Measurements from ENCODE around the gene PRKN.

The PRKN gene

DNA sequence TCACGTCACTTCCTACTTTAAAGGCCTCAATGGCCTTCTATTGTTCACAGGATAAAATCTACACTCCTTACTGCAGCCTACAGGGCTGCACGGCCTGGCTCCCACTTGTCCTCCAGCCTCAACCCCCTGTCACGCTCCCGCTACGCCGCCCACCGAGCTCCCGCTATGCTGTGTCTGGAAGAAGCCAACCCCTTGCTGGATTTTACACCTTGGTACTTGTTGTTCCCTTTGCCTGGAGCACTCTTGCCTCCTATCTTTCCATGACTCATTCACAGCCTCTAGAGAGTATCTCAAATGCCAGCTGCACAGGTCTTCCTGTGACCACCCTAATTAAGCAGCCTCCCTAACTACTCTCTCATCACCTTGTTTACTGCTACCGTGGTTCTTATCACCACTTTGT is 259.9 kb downstream of the PRKN start:
- H3K36me3 ChIP-seq (ENCODE audit: control insufficient read depth, insufficient read depth, low read length), result no peaks in the 10 kb centered on the region
- H3K27me3 ChIP-seq (replicated peaks; ENCODE audit: control insufficient read depth, insufficient read depth, low read length, poor library complexity, severe bottlenecking), result no peaks in the 10 kb centered on the region
- no peak overlapping the region for H3K4me3 ChIP-seq (ENCODE audit: insufficient read depth, low read depth, low read length, poor library complexity, severe bottlenecking)
- H3K4me1 ChIP-seq (ENCODE audit: control insufficient read depth, insufficient read depth, low read length, poor library complexity, severe bottlenecking), result no peaks in the 10 kb centered on the region
- no peak overlapping the region for H3K27ac ChIP-seq (ENCODE audit: insufficient read depth, low read length, poor library complexity, severe bottlenecking)
- no peaks in the 10 kb centered on the region for H3K9me3 ChIP-seq (ENCODE audit: control insufficient read depth, low read length)
- DNase-seq, result no peak

DNA sequence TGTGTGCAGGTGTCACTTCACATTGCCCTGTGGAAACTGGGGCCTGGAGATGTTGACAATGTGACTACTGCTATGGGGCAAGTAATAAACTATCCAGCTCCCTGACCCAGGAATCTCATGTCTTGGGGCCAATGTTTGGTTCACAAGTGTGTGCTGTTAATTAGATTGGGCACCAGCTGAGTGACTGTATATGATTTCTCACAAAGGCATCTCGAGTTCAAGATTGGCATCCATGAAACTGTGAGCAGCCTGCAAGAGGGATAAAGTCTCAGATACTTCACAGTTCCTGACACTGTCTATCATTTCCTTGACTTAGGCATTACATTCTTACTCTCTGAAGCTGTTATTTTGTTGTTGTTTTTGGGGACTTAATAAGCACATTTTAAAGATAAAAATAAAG is 264.0 kb downstream of the PRKN start:
- H3K27me3 ChIP-seq (replicated peaks; ENCODE audit: control insufficient read depth, insufficient read depth, low read length, poor library complexity, severe bottlenecking), result no peaks in the 10 kb centered on the region
- H3K4me3 ChIP-seq (ENCODE audit: insufficient read depth, low read depth, low read length, poor library complexity, severe bottlenecking), result no peak overlapping the region
- H3K4me1 ChIP-seq (ENCODE audit: control insufficient read depth, insufficient read depth, low read length, poor library complexity, severe bottlenecking), result no peaks in the 10 kb centered on the region
- DNase-seq, result no peak
- no peaks in the 10 kb centered on the region for H3K36me3 ChIP-seq (ENCODE audit: control insufficient read depth, insufficient read depth, low read length)
- H3K27ac ChIP-seq (ENCODE audit: insufficient read depth, low read length, poor library complexity, severe bottlenecking), result no peak overlapping the region
- H3K9me3 ChIP-seq (ENCODE audit: control insufficient read depth, low read length), result peaks cover 4% of the 10 kb centered on the region

DNA sequence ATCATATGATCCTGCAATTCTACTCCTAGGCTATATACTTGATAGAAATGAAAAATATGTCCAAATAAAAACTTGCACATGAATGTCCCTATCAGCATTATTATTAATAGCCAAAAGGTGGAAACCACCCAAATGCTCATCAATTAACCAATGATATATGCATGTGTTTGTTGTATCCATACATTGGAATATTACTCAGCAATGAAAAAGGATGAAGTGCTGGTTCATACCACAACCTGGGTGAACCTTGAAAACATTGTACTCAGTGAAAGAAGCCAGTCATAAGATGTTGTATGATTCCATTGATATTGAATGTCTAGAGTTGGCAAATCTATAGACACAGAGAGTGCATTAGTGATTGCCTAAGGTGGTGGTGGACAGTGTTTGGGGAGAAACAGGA is 267.6 kb downstream of the PRKN start:
- DNase-seq, result no peak
- H3K4me1 ChIP-seq (ENCODE audit: control insufficient read depth, insufficient read depth, low read length, poor library complexity, severe bottlenecking), result no peaks in the 10 kb centered on the region
- H3K27me3 ChIP-seq (replicated peaks; ENCODE audit: control insufficient read depth, insufficient read depth, low read length, poor library complexity, severe bottlenecking), result no peaks in the 10 kb centered on the region
- no peak overlapping the region for H3K4me3 ChIP-seq (ENCODE audit: insufficient read depth, low read depth, low read length, poor library complexity, severe bottlenecking)
- peaks cover 4% of the 10 kb centered on the region for H3K9me3 ChIP-seq (ENCODE audit: control insufficient read depth, low read length)
- no peak overlapping the region for H3K27ac ChIP-seq (ENCODE audit: insufficient read depth, low read length, poor library complexity, severe bottlenecking)
- H3K36me3 ChIP-seq (ENCODE audit: control insufficient read depth, insufficient read depth, low read length), result no peaks in the 10 kb centered on the region

DNA sequence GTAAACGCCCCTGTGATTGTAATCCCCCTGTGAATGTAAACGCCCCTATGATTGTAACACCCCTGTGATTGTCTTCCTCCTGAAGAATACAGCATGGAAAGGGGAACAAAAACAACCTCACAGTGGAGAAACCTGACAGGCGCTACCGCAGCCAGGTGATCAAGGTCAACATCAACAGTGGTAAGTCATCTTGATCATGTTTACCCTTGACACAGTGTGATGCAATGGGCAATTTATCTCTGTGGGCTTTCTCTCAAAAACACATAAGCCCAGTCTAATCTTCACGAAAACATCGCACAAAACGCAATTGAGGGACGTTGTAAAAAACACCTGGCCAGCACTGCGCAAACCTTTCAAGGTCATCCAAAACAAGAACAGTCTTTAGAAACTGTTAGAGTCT is 277.2 kb downstream of the PRKN start:
- no peak overlapping the region for H3K4me3 ChIP-seq (ENCODE audit: insufficient read depth, low read depth, low read length, poor library complexity, severe bottlenecking)
- no peak overlapping the region for H3K27ac ChIP-seq (ENCODE audit: insufficient read depth, low read length, poor library complexity, severe bottlenecking)
- H3K9me3 ChIP-seq (ENCODE audit: control insufficient read depth, low read length), result no peaks in the 10 kb centered on the region
- H3K4me1 ChIP-seq (ENCODE audit: control insufficient read depth, insufficient read depth, low read length, poor library complexity, severe bottlenecking), result no peaks in the 10 kb centered on the region
- H3K36me3 ChIP-seq (ENCODE audit: control insufficient read depth, insufficient read depth, low read length), result no peaks in the 10 kb centered on the region
- H3K27me3 ChIP-seq (replicated peaks; ENCODE audit: control insufficient read depth, insufficient read depth, low read length, poor library complexity, severe bottlenecking), result no peaks in the 10 kb centered on the region
- DNase-seq, result no peak

DNA sequence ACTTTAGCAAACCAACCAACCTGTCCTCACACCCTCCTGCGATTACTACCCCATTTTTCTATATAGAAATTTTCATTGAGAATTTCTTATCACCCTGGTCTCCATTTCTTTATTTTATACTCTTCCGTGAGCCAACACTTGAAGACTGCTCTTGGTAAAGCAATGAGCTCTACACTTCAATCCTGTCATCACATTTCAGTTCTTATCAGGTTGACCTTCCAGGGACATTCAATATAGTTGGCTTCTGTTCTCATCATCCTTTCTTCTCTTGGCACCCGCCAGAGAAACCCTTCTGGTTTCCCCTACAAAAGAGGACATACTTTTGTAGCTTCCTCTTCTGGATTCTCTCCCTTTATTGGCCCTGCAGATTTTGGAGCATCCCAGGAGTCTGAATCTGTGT is 279.3 kb downstream of the PRKN start:
- Histone ChIP-seq H3K4me3 (ENCODE audit: insufficient read depth, low read depth, low read length, poor library complexity, severe bottlenecking) (no peak overlapping the region), H3K27me3 (replicated peaks; ENCODE audit: control insufficient read depth, insufficient read depth, low read length, poor library complexity, severe bottlenecking) (no peaks in the 10 kb centered on the region), H3K27ac (ENCODE audit: insufficient read depth, low read length, poor library complexity, severe bottlenecking) (no peak overlapping the region), H3K36me3 (ENCODE audit: control insufficient read depth, insufficient read depth, low read length) (no peaks in the 10 kb centered on the region), H3K9me3 (ENCODE audit: control insufficient read depth, low read length) (no peaks in the 10 kb centered on the region), H3K4me1 (ENCODE audit: control insufficient read depth, insufficient read depth, low read length, poor library complexity, severe bottlenecking) (no peaks in the 10 kb centered on the region)
- no peak for DNase-seq

DNA sequence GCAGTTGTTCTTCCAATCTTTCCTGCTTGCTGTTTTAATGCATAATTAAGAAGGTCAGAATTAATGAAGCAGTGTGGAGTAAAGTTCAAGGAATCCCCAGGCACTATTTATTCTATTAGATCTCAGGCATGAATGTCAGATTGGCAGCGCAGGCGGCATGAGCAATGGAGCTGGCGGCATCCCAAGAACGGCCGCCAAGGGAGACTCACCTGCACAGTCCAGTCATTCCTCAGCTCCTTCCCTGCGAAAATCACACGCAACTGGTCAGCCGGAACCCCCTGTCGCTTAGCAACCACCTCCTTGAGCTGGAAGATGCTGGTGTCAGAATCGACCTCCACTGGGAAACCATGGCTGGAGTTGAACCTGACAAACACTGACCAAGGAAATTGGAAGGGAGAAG is 284.5 kb downstream of the PRKN start:
- Histone ChIP-seq H3K27me3 (replicated peaks; ENCODE audit: control insufficient read depth, insufficient read depth, low read length, poor library complexity, severe bottlenecking) (no peaks in the 10 kb centered on the region), H3K36me3 (ENCODE audit: control insufficient read depth, insufficient read depth, low read length) (no peaks in the 10 kb centered on the region), H3K4me1 (ENCODE audit: control insufficient read depth, insufficient read depth, low read length, poor library complexity, severe bottlenecking) (no peaks in the 10 kb centered on the region), H3K27ac (ENCODE audit: insufficient read depth, low read length, poor library complexity, severe bottlenecking) (no peak overlapping the region), H3K9me3 (ENCODE audit: control insufficient read depth, low read length) (no peaks in the 10 kb centered on the region), H3K4me3 (ENCODE audit: insufficient read depth, low read depth, low read length, poor library complexity, severe bottlenecking) (no peak overlapping the region)
- no peak for DNase-seq

DNA sequence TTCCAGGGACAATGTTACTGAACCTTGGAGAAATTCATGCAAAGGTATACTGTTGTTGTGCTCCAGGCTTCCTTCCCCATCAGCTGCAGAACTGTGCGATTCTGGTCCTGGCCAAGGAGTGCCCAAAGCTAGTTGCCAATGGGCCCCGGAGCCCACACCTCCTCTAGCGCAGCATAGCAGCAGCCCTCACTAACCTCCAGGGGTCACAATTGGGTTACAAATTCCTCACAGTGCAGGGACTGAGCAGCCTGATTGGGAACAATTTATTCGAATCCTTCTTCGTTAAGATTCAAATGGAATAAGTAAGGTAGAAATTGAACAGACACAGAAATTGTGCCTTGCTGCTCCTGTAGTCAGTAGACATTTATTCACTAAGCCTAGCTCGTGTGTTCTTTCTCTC is 284.9 kb downstream of the PRKN start:
- Histone ChIP-seq H3K9me3 (ENCODE audit: control insufficient read depth, low read length) (no peaks in the 10 kb centered on the region), H3K27ac (ENCODE audit: insufficient read depth, low read length, poor library complexity, severe bottlenecking) (no peak overlapping the region), H3K36me3 (ENCODE audit: control insufficient read depth, insufficient read depth, low read length) (no peaks in the 10 kb centered on the region), H3K27me3 (replicated peaks; ENCODE audit: control insufficient read depth, insufficient read depth, low read length, poor library complexity, severe bottlenecking) (no peaks in the 10 kb centered on the region), H3K4me3 (ENCODE audit: insufficient read depth, low read depth, low read length, poor library complexity, severe bottlenecking) (no peak overlapping the region), H3K4me1 (ENCODE audit: control insufficient read depth, insufficient read depth, low read length, poor library complexity, severe bottlenecking) (no peaks in the 10 kb centered on the region)
- DNase-seq, result no peak

DNA sequence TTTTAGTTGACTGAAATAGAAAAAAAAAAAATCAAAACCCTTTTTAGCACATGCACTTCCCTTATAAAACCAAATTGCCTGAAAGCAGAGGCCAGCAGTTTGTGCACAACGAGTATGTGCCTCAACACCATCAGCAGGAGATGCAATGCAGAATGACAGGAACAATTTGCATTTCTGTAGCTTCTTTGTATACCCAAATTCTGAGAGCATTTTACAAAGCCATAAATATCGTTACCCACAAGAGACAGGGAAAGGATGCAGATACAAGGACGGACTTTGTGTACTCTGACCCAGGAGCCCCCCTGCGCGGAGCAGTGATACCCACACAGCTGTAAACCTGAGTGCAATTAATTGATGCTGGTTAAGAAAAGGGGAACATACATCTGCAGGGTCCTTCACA is 285.6 kb downstream of the PRKN start:
- no peak for DNase-seq
- Histone ChIP-seq H3K9me3 (ENCODE audit: control insufficient read depth, low read length) (no peaks in the 10 kb centered on the region), H3K27me3 (replicated peaks; ENCODE audit: control insufficient read depth, insufficient read depth, low read length, poor library complexity, severe bottlenecking) (no peaks in the 10 kb centered on the region), H3K4me1 (ENCODE audit: control insufficient read depth, insufficient read depth, low read length, poor library complexity, severe bottlenecking) (no peaks in the 10 kb centered on the region), H3K4me3 (ENCODE audit: insufficient read depth, low read depth, low read length, poor library complexity, severe bottlenecking) (no peak overlapping the region), H3K27ac (ENCODE audit: insufficient read depth, low read length, poor library complexity, severe bottlenecking) (no peak overlapping the region), H3K36me3 (ENCODE audit: control insufficient read depth, insufficient read depth, low read length) (no peaks in the 10 kb centered on the region)

DNA sequence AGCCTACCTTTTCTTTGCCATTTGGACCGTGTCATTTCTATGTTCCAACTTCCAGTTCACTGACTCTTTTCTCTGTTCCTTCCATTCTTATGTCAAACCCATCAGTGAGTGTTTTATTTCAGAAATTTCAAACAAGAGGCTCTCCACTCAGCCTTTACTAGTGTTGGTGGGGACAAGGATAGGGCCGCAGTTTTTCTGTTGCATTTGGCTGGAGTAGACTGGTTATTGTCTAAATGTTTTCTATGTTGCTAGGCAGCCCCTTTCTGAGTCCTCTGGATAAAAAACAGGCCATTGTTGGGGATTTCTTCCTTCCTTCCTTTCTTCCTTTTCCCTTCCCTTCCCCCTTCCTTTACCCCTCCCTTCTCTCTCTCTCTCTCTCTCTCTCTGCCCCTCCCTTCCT is 288.6 kb downstream of the PRKN start:
- Histone ChIP-seq H3K27ac (ENCODE audit: insufficient read depth, low read length, poor library complexity, severe bottlenecking) (no peak overlapping the region), H3K9me3 (ENCODE audit: control insufficient read depth, low read length) (no peaks in the 10 kb centered on the region), H3K4me1 (ENCODE audit: control insufficient read depth, insufficient read depth, low read length, poor library complexity, severe bottlenecking) (no peaks in the 10 kb centered on the region), H3K27me3 (replicated peaks; ENCODE audit: control insufficient read depth, insufficient read depth, low read length, poor library complexity, severe bottlenecking) (no peaks in the 10 kb centered on the region), H3K4me3 (ENCODE audit: insufficient read depth, low read depth, low read length, poor library complexity, severe bottlenecking) (no peak overlapping the region), H3K36me3 (ENCODE audit: control insufficient read depth, insufficient read depth, low read length) (no peaks in the 10 kb centered on the region)
- no peak for DNase-seq

DNA sequence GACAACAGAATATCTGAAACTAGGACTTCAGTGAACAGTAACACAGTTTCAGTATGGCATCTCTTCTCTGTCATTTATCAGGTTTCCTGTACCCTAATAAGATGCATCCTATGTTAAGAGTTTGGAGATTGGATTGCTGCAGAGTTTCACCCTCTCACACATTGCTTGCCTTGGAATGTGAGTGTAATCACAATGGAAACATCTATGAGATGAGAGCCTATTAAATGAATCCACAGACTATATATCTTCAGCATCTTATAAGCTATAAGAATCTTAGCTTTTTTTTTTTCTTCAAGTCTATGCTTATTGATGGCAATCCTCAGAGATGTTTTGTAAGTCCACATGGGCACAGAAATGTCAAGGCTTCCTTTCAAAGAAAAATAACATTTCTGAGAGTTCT is 292.5 kb downstream of the PRKN start:
- Histone ChIP-seq H3K36me3 (ENCODE audit: control insufficient read depth, insufficient read depth, low read length) (no peaks in the 10 kb centered on the region), H3K27me3 (replicated peaks; ENCODE audit: control insufficient read depth, insufficient read depth, low read length, poor library complexity, severe bottlenecking) (no peaks in the 10 kb centered on the region), H3K4me3 (ENCODE audit: insufficient read depth, low read depth, low read length, poor library complexity, severe bottlenecking) (no peak overlapping the region), H3K27ac (ENCODE audit: insufficient read depth, low read length, poor library complexity, severe bottlenecking) (no peak overlapping the region), H3K4me1 (ENCODE audit: control insufficient read depth, insufficient read depth, low read length, poor library complexity, severe bottlenecking) (no peaks in the 10 kb centered on the region), H3K9me3 (ENCODE audit: control insufficient read depth, low read length) (no peaks in the 10 kb centered on the region)
- no peak for DNase-seq

DNA sequence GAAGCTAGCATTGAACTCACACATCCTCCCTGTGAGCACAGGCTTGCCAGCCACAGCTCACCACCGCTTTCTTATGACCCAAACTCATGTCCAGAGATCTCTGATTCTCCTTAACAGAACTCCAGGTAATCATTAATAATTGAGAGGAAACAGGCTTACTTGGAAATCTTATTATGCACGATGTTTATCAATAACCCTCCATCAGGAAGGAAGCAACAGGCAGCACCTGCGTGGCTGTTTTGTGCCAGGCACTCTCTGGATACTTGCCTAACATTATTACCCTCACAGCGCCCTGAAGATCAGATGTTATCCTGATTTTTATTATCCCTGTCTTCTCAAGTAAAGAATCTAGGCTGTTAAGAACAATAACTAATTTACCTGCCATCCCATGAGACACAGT is 306.6 kb downstream of the PRKN start:
- Histone ChIP-seq H3K36me3 (ENCODE audit: control insufficient read depth, insufficient read depth, low read length) (no peaks in the 10 kb centered on the region), H3K9me3 (ENCODE audit: control insufficient read depth, low read length) (no peaks in the 10 kb centered on the region), H3K4me3 (ENCODE audit: insufficient read depth, low read depth, low read length, poor library complexity, severe bottlenecking) (no peak overlapping the region)

More for the DNA sequence above, 306.6 kb downstream of the PRKN start:
- H3K27ac ChIP-seq (ENCODE audit: insufficient read depth, low read length, poor library complexity, severe bottlenecking), result no peak overlapping the region
- no peaks in the 10 kb centered on the region for H3K27me3 ChIP-seq (replicated peaks; ENCODE audit: control insufficient read depth, insufficient read depth, low read length, poor library complexity, severe bottlenecking)
- no peak for DNase-seq
- H3K4me1 ChIP-seq (ENCODE audit: control insufficient read depth, insufficient read depth, low read length, poor library complexity, severe bottlenecking), result no peaks in the 10 kb centered on the region

Data from effector memory CD4-positive, alpha-beta T cell (primary cell).